SK-N-SH treated with all-trans-retinoic acid at 6 μM for 48 hours (cell line): ENCODE measurements around the gene SLC38A10.

ENCODE experiments used
- ATAC-seq: fragments of 200-7000 bp; cut with Tn5 transposase; 3 replicates; pipeline ENCODE4 v1.9.1; 2020; ENCODE audit warnings: mild to moderate bottlenecking, moderate library complexity
- ARNTL ChIP-seq: fragments of 450-650 bp; formaldehyde crosslinking; IDR thresholded peaks from 2 replicates; pipeline ENCODE4 v1.5.0; 2020; ENCODE audit warnings: low read depth, mild to moderate bottlenecking, moderate library complexity, borderline replicate concordance
- BACH2 ChIP-seq: fragments of 250-450 bp; sonication (Bioruptor Pico); IDR thresholded peaks from 2 replicates; pipeline ENCODE4 v1.9.0; 2021; ENCODE audit warnings: mild to moderate bottlenecking, borderline replicate concordance
- CSDC2 ChIP-seq: fragments of 250-450 bp; sonication (Bioruptor Pico); IDR thresholded peaks from 2 replicates; pipeline ENCODE4 v1.5.0; 2020; ENCODE audit warnings: mild to moderate bottlenecking, moderate library complexity
- ESRRG ChIP-seq: fragments of 250-450 bp; sonication (Bioruptor Pico); IDR thresholded peaks from 2 replicates; pipeline ENCODE4 v1.6.1; 2021; ENCODE audit warnings: mild to moderate bottlenecking
- GLIS3 ChIP-seq: fragments of 250-450 bp; sonication (Bioruptor Pico); IDR thresholded peaks from 2 replicates; pipeline ENCODE4 v1.5.0; 2020; ENCODE audit warnings: mild to moderate bottlenecking, moderate library complexity
- ISL1 ChIP-seq: fragments of 250-450 bp; sonication (Bioruptor Pico); IDR thresholded peaks from 2 replicates; pipeline ENCODE4 v2.1.2; 2022; ENCODE audit warnings: mild to moderate bottlenecking, moderate library complexity
- PPARA ChIP-seq: fragments of 250-450 bp; sonication (Bioruptor Pico); IDR thresholded peaks from 2 replicates; pipeline ENCODE4 v1.5.0; 2020; ENCODE audit warnings: mild to moderate bottlenecking, borderline replicate concordance
- RARB ChIP-seq: fragments of 250-450 bp; sonication (Bioruptor Pico); IDR thresholded peaks from 2 replicates; pipeline ENCODE4 v1.8.0; 2021; ENCODE audit warnings: mild to moderate bottlenecking, moderate library complexity
- SNAI2 ChIP-seq: fragments of 250-450 bp; sonication (Bioruptor Pico); IDR thresholded peaks from 2 replicates; pipeline ENCODE4 v1.5.0; 2020; ENCODE audit warnings: mild to moderate bottlenecking, moderate library complexity
- TOX ChIP-seq: fragments of 250-450 bp; sonication (Bioruptor Pico); IDR thresholded peaks from 2 replicates; pipeline ENCODE4 v1.8.0; 2021; ENCODE audit warnings: mild to moderate bottlenecking, moderate library complexity, borderline replicate concordance
- ZC3H10 ChIP-seq: fragments of 250-450 bp; sonication (Bioruptor Pico); IDR thresholded peaks from 2 replicates; pipeline ENCODE4 v1.5.1; 2021; ENCODE audit warnings: mild to moderate bottlenecking, moderate library complexity
- ZFP3 ChIP-seq: fragments of 250-450 bp; sonication (Bioruptor Pico); IDR thresholded peaks from 2 replicates; pipeline ENCODE4 v1.5.0; 2020; ENCODE audit warnings: mild to moderate bottlenecking, moderate library complexity
- ZFP30 ChIP-seq: fragments of 450-650 bp; formaldehyde crosslinking; IDR thresholded peaks from 2 replicates; pipeline ENCODE4 v1.5.0; 2022; ENCODE audit warnings: mild to moderate bottlenecking, moderate library complexity
- ZNF565 ChIP-seq: fragments of 450-650 bp; formaldehyde crosslinking; conservative IDR thresholded peaks from 2 replicates; pipeline ENCODE4 v1.5.0; 2020; ENCODE audit warnings: low read depth, mild to moderate bottlenecking, moderate library complexity
- ZNF70 ChIP-seq: fragments of 450-650 bp; formaldehyde crosslinking; IDR thresholded peaks from 2 replicates; pipeline ENCODE4 v1.5.0; 2020; ENCODE audit warnings: mild to moderate bottlenecking, moderate library complexity
- TF ChIP-seq, protein P1 (sequence below): fragments of 250-450 bp; sonication (Bioruptor Pico); IDR thresholded peaks from 2 replicates; pipeline ENCODE4 v1.8.0; 2021; ENCODE audit warnings: low read depth, mild to moderate bottlenecking, moderate library complexity, borderline replicate concordance
- TF ChIP-seq, protein P2 (sequence below): fragments of 250-450 bp; sonication (Bioruptor Pico); IDR thresholded peaks from 2 replicates; pipeline ENCODE4 v1.8.0; 2020; ENCODE audit warnings: mild to moderate bottlenecking, moderate library complexity, borderline replicate concordance
- TF ChIP-seq, protein P3 (sequence below): fragments of 250-450 bp; sonication (Bioruptor Pico); IDR thresholded peaks from 2 replicates; pipeline ENCODE4 v1.5.1; 2020; ENCODE audit warnings: low read depth, mild to moderate bottlenecking, moderate library complexity
- TF ChIP-seq, protein P4 (sequence below): fragments of 250-450 bp; sonication (Bioruptor Pico); IDR thresholded peaks from 2 replicates; pipeline ENCODE4 v1.5.0; 2020; ENCODE audit warnings: mild to moderate bottlenecking, moderate library complexity
- TF ChIP-seq, protein P5 (sequence below): fragments of 250-450 bp; sonication (Bioruptor Pico); IDR thresholded peaks from 2 replicates; pipeline ENCODE4 v1.5.1; 2021; ENCODE audit warnings: mild to moderate bottlenecking, moderate library complexity

The SLC38A10 gene

DNA sequence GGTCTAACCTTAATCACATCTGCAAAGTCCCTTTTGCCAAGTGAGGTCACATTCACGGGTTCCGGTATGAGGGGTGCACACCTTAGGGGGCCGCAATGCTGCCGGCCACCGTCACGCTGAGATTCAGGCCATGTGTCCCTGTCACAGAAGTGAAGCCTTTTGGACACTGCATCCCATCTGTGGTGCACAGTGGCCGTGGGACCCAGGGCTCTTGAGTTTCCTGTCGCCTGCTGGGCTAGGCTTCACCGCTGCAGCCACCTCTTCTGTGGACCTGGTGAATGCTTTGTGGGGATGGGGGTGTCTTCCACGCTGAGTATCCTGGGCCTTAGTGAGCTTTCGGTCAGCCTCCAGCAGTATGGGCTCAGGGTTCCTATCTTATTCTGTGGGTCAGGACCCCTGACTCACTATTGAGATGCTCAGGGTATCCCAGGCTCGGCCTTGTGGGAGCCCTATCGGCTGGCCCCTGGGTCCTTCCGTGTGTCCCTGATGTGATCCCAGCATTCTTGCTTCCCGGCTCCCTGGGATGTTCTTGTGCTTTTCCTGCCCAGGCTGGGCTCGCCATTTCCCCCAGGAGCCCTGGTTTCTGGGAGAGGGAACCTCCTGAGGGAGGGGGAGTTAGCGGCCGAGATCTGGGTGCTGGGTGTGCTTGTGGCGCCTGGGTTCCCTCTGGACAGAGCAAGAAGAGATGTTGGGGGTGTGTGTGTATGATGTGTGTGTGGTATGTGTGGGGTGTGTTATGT, 4.9 kb upstream of the SLC38A10 start (continued):
- TF ChIP-seq, protein P1, sequence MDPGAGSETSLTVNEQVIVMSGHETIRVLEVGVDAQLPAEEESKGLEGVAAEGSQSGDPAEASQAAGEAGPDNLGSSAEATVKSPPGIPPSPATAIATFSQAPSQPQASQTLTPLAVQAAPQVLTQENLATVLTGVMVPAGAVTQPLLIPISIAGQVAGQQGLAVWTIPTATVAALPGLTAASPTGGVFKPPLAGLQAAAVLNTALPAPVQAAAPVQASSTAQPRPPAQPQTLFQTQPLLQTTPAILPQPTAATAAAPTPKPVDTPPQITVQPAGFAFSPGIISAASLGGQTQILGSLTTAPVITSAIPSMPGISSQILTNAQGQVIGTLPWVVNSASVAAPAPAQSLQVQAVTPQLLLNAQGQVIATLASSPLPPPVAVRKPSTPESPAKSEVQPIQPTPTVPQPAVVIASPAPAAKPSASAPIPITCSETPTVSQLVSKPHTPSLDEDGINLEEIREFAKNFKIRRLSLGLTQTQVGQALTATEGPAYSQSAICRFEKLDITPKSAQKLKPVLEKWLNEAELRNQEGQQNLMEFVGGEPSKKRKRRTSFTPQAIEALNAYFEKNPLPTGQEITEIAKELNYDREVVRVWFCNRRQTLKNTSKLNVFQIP (CRISPR knock-in tag): no peak
- no peak for TF ChIP-seq ZFP3 (CRISPR knock-in tag)
- TF ChIP-seq, protein P2, sequence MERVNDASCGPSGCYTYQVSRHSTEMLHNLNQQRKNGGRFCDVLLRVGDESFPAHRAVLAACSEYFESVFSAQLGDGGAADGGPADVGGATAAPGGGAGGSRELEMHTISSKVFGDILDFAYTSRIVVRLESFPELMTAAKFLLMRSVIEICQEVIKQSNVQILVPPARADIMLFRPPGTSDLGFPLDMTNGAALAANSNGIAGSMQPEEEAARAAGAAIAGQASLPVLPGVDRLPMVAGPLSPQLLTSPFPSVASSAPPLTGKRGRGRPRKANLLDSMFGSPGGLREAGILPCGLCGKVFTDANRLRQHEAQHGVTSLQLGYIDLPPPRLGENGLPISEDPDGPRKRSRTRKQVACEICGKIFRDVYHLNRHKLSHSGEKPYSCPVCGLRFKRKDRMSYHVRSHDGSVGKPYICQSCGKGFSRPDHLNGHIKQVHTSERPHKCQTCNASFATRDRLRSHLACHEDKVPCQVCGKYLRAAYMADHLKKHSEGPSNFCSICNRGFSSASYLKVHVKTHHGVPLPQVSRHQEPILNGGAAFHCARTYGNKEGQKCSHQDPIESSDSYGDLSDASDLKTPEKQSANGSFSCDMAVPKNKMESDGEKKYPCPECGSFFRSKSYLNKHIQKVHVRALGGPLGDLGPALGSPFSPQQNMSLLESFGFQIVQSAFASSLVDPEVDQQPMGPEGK (CRISPR knock-in tag): no peak
- TF ChIP-seq TOX (CRISPR knock-in tag): no peak
- TF ChIP-seq, protein P3, sequence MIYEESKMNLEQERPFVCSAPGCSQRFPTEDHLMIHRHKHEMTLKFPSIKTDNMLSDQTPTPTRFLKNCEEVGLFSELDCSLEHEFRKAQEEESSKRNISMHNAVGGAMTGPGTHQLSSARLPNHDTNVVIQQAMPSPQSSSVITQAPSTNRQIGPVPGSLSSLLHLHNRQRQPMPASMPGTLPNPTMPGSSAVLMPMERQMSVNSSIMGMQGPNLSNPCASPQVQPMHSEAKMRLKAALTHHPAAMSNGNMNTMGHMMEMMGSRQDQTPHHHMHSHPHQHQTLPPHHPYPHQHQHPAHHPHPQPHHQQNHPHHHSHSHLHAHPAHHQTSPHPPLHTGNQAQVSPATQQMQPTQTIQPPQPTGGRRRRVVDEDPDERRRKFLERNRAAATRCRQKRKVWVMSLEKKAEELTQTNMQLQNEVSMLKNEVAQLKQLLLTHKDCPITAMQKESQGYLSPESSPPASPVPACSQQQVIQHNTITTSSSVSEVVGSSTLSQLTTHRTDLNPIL (CRISPR knock-in tag): no peak

DNA sequence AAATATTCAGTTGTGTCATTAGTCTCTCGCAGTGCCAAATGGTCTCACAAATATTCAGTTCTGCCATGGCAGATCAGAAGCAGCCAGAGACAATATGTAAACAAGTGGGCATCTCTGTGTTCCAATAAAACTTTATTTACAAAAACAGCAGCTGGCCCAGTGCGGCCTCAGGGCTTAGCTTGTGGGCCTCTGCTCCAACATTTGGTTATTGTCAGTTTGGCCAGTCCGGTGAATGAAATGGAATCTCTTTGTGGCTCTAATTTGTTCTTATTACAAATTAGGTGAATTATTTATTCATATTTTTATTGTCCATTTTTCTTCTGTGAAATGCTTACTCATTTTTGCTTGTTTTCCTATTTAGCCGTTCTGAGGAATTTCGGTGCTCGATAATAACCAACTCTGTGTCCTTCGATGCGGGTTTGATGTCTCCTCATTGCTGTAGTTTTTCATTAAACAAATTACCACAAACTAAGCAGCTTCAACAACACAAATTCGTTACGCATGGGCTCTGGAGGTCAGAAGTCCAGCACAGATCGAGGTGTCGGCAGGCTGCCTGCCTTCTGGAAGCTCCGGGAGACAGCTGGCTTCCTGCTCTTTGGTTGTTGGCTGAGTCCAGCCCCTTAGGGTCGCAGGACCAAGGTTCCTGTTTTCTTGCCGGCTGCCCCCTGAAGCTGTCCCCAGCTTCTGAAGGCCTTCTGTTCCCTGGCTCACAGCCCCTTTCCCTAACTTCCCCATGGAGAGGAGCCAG, 4.1 kb upstream of the SLC38A10 start:
- TF ChIP-seq BACH2 (CRISPR knock-in tag) (no peak), GLIS3 (CRISPR knock-in tag) (no peak), ESRRG (CRISPR knock-in tag) (no peak)
- ATAC-seq: no peak

DNA sequence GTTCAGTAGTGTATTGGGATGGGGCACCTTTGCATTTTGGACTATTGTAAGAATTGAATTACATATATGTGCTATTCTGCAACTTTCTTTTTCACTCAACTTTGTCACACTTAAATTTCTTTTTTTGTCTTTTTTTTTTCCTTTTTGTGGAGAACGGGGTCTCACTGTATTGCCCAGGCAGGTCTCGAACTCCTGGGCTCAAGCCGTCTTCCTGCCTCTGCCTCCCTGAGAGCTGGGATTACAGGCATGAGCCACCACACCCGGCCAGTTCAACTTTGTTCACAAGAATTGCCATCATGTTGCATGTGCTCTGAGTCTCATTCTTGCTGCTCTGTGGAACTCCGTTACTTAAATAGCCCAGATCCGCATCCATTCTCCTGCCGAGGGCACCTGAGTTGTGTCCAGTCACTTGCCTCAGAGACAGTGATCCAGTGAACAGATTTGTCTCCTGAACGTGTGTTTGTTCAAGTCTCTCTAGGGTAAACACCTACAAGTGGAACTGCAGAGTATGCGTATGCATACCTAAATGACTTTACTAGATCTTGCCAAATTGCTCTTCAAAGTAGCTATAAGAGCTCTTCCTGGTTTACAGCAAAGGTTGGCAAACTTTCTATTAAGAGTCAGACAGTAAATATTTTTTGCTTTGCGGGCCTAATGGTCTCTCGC, 3.4 kb upstream of the SLC38A10 start:
- TF ChIP-seq ZC3H10 (CRISPR knock-in tag) (no peak), PPARA (no peak), ZFP30 (CRISPR knock-in tag) (no peak), ARNTL (CRISPR knock-in tag) (no peak), ZNF70 (CRISPR knock-in tag) (no peak), CSDC2 (CRISPR knock-in tag) (no peak), ESRRG (CRISPR knock-in tag) (no peak)
- TF ChIP-seq, protein P4, sequence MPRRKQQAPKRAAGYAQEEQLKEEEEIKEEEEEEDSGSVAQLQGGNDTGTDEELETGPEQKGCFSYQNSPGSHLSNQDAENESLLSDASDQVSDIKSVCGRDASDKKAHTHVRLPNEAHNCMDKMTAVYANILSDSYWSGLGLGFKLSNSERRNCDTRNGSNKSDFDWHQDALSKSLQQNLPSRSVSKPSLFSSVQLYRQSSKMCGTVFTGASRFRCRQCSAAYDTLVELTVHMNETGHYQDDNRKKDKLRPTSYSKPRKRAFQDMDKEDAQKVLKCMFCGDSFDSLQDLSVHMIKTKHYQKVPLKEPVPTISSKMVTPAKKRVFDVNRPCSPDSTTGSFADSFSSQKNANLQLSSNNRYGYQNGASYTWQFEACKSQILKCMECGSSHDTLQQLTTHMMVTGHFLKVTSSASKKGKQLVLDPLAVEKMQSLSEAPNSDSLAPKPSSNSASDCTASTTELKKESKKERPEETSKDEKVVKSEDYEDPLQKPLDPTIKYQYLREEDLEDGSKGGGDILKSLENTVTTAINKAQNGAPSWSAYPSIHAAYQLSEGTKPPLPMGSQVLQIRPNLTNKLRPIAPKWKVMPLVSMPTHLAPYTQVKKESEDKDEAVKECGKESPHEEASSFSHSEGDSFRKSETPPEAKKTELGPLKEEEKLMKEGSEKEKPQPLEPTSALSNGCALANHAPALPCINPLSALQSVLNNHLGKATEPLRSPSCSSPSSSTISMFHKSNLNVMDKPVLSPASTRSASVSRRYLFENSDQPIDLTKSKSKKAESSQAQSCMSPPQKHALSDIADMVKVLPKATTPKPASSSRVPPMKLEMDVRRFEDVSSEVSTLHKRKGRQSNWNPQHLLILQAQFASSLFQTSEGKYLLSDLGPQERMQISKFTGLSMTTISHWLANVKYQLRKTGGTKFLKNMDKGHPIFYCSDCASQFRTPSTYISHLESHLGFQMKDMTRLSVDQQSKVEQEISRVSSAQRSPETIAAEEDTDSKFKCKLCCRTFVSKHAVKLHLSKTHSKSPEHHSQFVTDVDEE: no peak

DNA sequence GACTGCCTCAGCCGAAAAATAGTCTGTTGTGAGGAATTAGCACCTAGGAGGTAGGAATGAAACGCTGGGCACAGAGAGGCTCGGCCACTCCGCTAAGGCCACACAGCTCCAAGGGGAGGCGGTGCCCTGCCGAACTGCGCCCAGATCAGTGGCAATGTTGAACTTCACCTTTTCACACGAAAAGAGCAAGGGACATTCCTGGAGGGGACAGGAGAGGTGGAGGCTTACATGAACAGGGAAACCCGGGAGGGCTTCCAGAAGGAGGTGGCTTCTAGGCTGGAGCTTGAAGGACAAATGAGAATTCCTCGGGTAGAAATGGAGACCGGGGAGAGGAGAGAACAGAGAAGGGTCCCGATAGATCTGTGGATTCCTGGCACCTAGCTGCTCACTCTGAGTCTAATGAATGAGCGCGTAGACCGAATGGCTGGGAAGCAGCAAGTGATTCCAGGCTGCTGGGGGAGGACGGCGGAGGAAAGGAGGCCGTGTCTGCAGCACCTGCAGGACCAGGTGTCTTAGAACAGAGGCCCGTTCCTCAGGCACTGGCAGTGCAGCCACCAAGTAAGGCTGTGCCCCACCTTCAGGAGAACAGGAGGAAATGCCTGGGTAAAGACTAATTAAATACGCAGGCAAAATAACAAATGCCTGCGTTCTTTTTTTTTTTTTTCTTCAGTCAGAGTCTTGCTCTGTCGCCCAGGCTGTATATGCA, 722 bp upstream of the SLC38A10 start:
- ATAC-seq: peak; percentile 55
- TF ChIP-seq, protein P2 (CRISPR knock-in tag): peak; percentile 22; the same call in 1 of the 2 replicates
- TF ChIP-seq, protein P5, sequence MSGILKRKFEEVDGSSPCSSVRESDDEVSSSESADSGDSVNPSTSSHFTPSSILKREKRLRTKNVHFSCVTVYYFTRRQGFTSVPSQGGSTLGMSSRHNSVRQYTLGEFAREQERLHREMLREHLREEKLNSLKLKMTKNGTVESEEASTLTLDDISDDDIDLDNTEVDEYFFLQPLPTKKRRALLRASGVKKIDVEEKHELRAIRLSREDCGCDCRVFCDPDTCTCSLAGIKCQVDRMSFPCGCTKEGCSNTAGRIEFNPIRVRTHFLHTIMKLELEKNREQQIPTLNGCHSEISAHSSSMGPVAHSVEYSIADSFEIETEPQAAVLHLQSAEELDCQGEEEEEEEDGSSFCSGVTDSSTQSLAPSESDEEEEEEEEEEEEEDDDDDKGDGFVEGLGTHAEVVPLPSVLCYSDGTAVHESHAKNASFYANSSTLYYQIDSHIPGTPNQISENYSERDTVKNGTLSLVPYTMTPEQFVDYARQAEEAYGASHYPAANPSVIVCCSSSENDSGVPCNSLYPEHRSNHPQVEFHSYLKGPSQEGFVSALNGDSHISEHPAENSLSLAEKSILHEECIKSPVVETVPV (CRISPR knock-in tag): peak; percentile 77
- TF ChIP-seq ZNF565 (CRISPR knock-in tag) (no peak), ZFP30 (CRISPR knock-in tag) (no peak), GLIS3 (CRISPR knock-in tag) (0 out of 2 replicates have a peak, but pooled peaks have one; percentile 68), ISL1 (CRISPR knock-in tag) (peak; percentile 42; the same call in 1 of the 2 replicates), SNAI2 (no peak), RARB (CRISPR knock-in tag) (0 out of 2 replicates have a peak, but pooled peaks have one; percentile 23), ESRRG (CRISPR knock-in tag) (peak; percentile 54; the same call in 1 of the 2 replicates)
- TF ChIP-seq, protein P3 (CRISPR knock-in tag): peak; percentile 64; the same call in 1 of the 2 replicates
- TF ChIP-seq, all 23 proteins: peak for 7

More for the DNA sequence above, 3.4 kb upstream of the SLC38A10 start:
- ATAC-seq: no peak
